Uterus (tissue), 4 donors: ENCODE data around the gene ZNF598. TPM values are rescaled to one million over a fixed set of nuclear protein-coding genes. Genes with fewer than 3 reads are reported as not detected.
"Not testable (repeated sequence)": the region's sequence is repeated elsewhere in the genome, so short reads cannot be mapped to it uniquely, and the experiment has no call there.

Experiments used
- DNase-seq, 2 donors: peaks; one replicate each; pipeline ENCODE4 v3.0.0-alpha.2; 2019 to 2020
- H3K27ac ChIP-seq, 2 donors: fragments of 200-600 bp; sonication (generic); 1 replicate in 1 of 2; 2 replicates in 1 of 2; pipeline ENCODE4 v1.5.1; 2016 to 2018
- H3K27me3 ChIP-seq, 2 donors: fragments of 200-600 bp; sonication (generic); one replicate each; pipeline ENCODE4 v1.5.1; 2018 to 2019; ENCODE audit warnings: control low read depth in 1 of 2
- H3K36me3 ChIP-seq, 2 donors: fragments of 200-600 bp; sonication (generic); one replicate each; pipeline ENCODE4 v1.5.1; 2019; ENCODE audit warnings: control low read depth in 1 of 2
- H3K4me1 ChIP-seq, 2 donors: fragments of 200-600 bp; sonication (generic); one replicate each; pipeline ENCODE4 v1.5.1; 2018 to 2019; ENCODE audit warnings: control low read depth in 1 of 2
- H3K4me3 ChIP-seq, 2 donors: fragments of 200-600 bp; sonication (generic); 1 replicate in 1 of 2; 2 replicates in 1 of 2; pipeline ENCODE4 v1.5.1; 2018 to 2019; ENCODE audit warnings: mild to moderate bottlenecking in 1 of 2
- H3K9me3 ChIP-seq, 2 donors: fragments of 200-600 bp; sonication (generic); one replicate each; pipeline ENCODE4 v1.5.1; 2019; ENCODE audit warnings: control low read depth in 1 of 2
- POLR2A ChIP-seq, 2 donors: fragments of 450-650 bp; IDR thresholded peaks; one replicate each; pipeline ENCODE4 v1.6.1; 2016; ENCODE audit warnings: antibody characterized with exemption in 2 of 2, mild to moderate bottlenecking in 1 of 2, moderate library complexity in 1 of 2
- intact Hi-C: fragments of 100-400 bp; cut with DNase I; formaldehyde crosslinking; loops from one replicate; pipeline ENCODE4 v1.15.1; 2023; ENCODE audit warnings: low total_unique reads
- total RNA-seq, 4 donors: library from RNA; depleted of rRNA in 3 of 4; stranded (reverse); fragments of >200 nt in 3 of 4; gene quantifications; one replicate each; pipeline versions ENCODE4 v1.1.0 to v1.2.4, GENCODE V29; 2014 to 2023
- TF ChIP-seq, protein P1 (sequence below), 4 experiments: fragments of 200-600 bp in 2 of 4; fragments of 450-650 bp in 2 of 4; sonication (generic) in 2 of 4; IDR thresholded peaks; one replicate each; pipeline ENCODE4 v1.5.1; 2016 to 2019; ENCODE audit warnings: antibody characterized with exemption in 4 of 4, mild to moderate bottlenecking in 2 of 4, moderate library complexity in 1 of 4
- donor health status: DM: yes; HTN: yes; CAD: no.

ZNF598 gene
- total RNA-seq, 4 donors from 2014 or later = 16.9 to 50.0 (median 34.6) TPM

DNA sequence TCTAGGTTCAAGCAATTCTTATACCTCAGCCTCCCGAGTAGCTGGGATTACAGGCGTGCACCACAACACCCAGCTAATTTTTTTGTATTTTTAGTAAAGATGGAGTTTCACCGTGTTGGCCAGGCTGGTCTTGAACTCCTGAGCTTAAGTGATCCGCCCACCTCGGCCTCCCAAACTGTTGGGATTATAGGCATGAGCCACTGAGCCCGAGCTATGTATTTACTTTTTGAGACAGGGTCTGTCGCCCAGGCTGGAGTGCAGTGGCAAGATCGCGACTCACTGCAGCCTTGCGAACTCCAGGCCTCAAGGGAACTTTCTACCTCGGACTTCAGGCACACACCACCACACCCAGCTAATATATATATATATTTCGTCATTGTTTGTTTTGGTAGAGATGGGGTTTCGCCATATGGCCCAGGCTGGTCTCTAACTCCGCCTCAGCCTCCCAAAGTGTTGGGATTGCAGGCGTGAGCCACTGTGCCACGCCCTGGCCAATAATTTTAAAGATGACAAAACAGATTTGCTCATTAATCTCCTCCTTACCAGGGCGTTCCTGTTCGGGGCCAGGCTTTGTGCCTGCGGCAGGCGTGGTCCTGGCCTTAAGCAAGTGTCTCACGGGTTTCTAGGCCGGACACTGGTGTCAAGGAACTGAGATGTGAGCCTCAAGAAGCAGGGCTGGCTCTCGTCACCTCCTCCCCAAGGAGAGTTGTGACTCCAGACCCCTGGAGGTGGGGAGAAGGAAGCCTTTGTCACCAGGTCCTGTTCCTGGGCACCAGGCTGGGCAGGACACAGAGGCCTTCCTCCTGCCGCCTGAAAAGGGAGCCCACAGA is 5.7 kb upstream of the ZNF598 start:
- H3K27ac ChIP-seq = no peak overlapping the region
- H3K4me3 ChIP-seq = no peak overlapping the region
- H3K9me3 ChIP-seq = no peaks in the 10 kb centered on the region
- H3K36me3 ChIP-seq = no peaks in the 10 kb centered on the region
- peaks cover 0 to 5% of the 10 kb centered on the region in 2 donors for H3K27me3 ChIP-seq
- TF ChIP-seq POLR2A (IDR thresholded peaks at IDR 0.05) = no peak
- TF ChIP-seq, protein P1, sequence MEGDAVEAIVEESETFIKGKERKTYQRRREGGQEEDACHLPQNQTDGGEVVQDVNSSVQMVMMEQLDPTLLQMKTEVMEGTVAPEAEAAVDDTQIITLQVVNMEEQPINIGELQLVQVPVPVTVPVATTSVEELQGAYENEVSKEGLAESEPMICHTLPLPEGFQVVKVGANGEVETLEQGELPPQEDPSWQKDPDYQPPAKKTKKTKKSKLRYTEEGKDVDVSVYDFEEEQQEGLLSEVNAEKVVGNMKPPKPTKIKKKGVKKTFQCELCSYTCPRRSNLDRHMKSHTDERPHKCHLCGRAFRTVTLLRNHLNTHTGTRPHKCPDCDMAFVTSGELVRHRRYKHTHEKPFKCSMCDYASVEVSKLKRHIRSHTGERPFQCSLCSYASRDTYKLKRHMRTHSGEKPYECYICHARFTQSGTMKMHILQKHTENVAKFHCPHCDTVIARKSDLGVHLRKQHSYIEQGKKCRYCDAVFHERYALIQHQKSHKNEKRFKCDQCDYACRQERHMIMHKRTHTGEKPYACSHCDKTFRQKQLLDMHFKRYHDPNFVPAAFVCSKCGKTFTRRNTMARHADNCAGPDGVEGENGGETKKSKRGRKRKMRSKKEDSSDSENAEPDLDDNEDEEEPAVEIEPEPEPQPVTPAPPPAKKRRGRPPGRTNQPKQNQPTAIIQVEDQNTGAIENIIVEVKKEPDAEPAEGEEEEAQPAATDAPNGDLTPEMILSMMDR (IDR thresholded peaks at IDR 0.05) = no peak
- intact Hi-C loops = no loop called here
- no peak for DNase-seq
- peaks cover 0 to 10% of the 10 kb centered on the region in 2 donors for H3K4me1 ChIP-seq

DNA sequence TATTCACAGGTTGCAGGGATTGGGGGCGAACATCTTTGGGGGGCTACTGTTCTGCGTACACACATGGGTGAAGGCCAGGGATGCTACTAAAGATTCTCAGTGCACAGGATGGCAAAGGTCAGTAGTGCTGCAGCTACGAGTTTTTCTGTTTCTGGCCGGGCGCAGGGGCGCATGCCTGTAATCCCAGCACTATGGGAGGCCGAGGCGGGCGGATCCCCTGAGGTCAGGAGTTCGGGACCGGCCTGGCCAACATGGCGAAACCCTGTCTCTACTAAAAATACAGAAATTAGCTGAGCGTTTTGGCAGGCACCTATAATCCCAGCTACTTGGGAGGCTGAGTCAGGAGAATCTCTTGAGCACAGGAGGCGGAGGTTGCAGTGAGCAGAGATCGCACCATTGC is 3.9 kb upstream of the ZNF598 start:
- Histone ChIP-seq H3K9me3 (no peaks in the 10 kb centered on the region), H3K4me1 (peaks cover 0 to 5% of the 10 kb centered on the region in 2 donors), H3K27ac (no peak overlapping the region), H3K4me3 (no peak overlapping the region), H3K36me3 (no peaks in the 10 kb centered on the region), H3K27me3 (no peaks in the 10 kb centered on the region)
- TF ChIP-seq, protein P1 (IDR thresholded peaks at IDR 0.05) = no peak
- TF ChIP-seq POLR2A (IDR thresholded peaks at IDR 0.05) = no peak
- intact Hi-C loops = no loop called here
- DNase-seq = no peak

DNA sequence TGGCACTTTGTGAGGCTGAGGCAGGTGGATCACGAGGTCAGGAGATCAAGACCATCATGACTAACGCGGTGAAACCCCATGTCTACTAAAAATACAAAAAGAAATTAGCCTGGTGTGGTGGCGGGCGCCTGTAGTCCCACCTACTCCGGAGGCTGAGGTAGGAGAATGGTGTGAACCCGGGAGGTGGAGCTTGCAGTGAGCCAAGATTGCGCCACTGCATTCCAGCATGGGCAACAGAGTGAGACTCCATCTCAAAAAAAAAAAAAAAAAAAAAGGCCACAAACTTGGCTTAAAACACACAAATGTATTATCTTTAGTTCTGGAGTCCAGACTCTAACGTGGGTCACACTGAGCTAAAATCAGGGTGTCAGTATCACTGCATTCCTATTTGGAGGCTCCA is 2.1 kb upstream of the ZNF598 start:
- intact Hi-C loops, H3K4me3 ChIP-seq, DNase-seq, H3K27me3 ChIP-seq, H3K36me3 ChIP-seq, H3K27ac ChIP-seq, H3K9me3 ChIP-seq: not testable (repeated sequence)
- peaks cover 0 to 21% of the 10 kb centered on the region in 2 donors for H3K4me1 ChIP-seq

GRCh38 chr16:2009164-2009711 is 383 bp downstream of the ZNF598 start:
- intact Hi-C loops = no loop called here
- DNase-seq = no peak
- Histone ChIP-seq H3K36me3 (no peaks in the 10 kb centered on the region), H3K9me3 (no peaks in the 10 kb centered on the region), H3K4me1 (peaks cover 0 to 30% of the 10 kb centered on the region in 2 donors), H3K4me3 (peak overlapping the region; percentile 60 to 73), H3K27ac (peak overlapping the region; percentile 69 to 84), H3K27me3 (no peaks in the 10 kb centered on the region)
- no peak for TF ChIP-seq POLR2A (IDR thresholded peaks at IDR 0.05)
- TF ChIP-seq, protein P1 (IDR thresholded peaks at IDR 0.05) = no peak

- Histone ChIP-seq H3K9me3 (no peaks in the 10 kb centered on the region), H3K27ac (peak overlapping the region; percentile 69 to 84), H3K4me1 (peaks cover 0 to 30% of the 10 kb centered on the region in 2 donors), H3K27me3 (no peaks in the 10 kb centered on the region), H3K36me3 (no peaks in the 10 kb centered on the region), H3K4me3 (peak overlapping the region; percentile 60 to 73)
- DNase-seq = no peak
- intact Hi-C loops = no loop called here
- TF ChIP-seq, protein P1 (IDR thresholded peaks at IDR 0.05) = no peak
- TF ChIP-seq POLR2A (IDR thresholded peaks at IDR 0.05) = no peak
These were observed 924 bp downstream of the ZNF598 start for GRCh38 chr16:2008631-2009163.
